RPMI7951 (cell line): ENCODE data around the gene ACTL10. TPM values are rescaled to one million over a fixed set of nuclear protein-coding genes. Genes with fewer than 3 reads are reported as not detected.

Experiments
- DNase-seq: peaks from one replicate; pipeline ENCODE4 v3.0.0-alpha.2; 2012; ENCODE audit warnings: low read depth
- total RNA-seq: library from RNA; depleted of rRNA; stranded (reverse); fragments of >200 nt; shearing (Covaris generic); gene quantifications from 2 replicates; pipeline ENCODE4 v1.2.3, GENCODE V29; 2014

Gene ACTL10
- total RNA-seq, 1 experiment from 2014 or later = not detected

GRCh38 chr20:33648396-33649004 lies 18.2 kb upstream of the ACTL10 start:
- peak; percentile 30 for DNase-seq

DNA sequence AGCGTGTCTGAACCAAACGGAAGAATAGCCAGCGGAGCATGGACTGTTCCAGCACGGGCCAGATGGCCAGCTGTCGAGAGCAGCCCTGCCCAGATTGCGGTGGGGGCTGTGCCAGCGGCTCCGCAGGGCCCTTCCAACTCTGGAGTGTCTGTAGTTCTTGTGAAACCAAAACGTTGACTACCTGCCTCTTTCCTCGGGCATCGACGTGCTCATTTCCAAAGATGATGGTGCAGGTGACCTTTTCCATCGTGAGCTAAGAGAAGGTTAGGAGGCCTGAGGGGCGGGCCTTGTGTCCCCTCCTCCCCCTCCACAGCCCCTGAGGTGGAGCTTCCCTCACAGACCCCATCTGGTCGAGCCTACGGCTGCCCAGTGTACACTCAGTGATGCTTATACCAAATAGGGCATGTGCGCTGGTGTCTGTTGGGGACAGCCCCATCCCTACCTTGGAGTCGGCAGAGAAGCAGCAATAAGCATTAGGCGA lies 17.5 kb upstream of the ACTL10 start:
- DNase-seq = no peak

GRCh38 chr20:33650111-33650752 lies 16.5 kb upstream of the ACTL10 start:
- no peak for DNase-seq

- DNase-seq = no peak
Observed at GRCh38 chr20:33650753-33651561, 15.8 kb upstream of the ACTL10 start.

- DNase-seq = peak; percentile 36
Observed at GRCh38 chr20:33651562-33652048, 15.1 kb upstream of the ACTL10 start.

GRCh38 chr20:33653218-33653899 lies 13.4 kb upstream of the ACTL10 start:
- DNase-seq = peak; percentile 74

GRCh38 chr20:33653900-33654596 lies 12.7 kb upstream of the ACTL10 start:
- DNase-seq = no peak

- DNase-seq = no peak
Observed at GRCh38 chr20:33654680-33655161, 12.0 kb upstream of the ACTL10 start.

DNA sequence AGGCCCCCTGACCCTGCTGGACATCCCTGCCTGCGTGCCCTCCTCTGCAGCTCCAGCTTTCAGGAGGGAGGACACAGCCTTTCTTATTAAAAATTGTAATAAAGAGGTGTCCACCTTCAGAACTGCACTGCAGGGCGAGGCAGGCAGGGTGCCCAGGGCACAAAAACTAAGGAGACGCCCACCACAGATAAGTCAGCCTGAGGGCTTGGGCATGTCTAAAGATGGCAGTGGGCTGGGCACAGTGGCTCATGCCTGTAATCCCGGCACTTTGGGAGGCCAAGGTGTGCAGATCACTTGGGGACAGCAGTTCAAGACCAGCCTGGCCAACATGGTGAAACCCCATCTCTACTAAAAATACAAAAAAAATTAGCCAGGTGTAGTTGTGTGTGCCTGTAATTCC lies 11.6 kb upstream of the ACTL10 start:
- DNase-seq = no peak

- no peak for DNase-seq
Observed at GRCh38 chr20:33656010-33656782, 10.5 kb upstream of the ACTL10 start.

GRCh38 chr20:33656783-33657703 lies 9.7 kb upstream of the ACTL10 start:
- DNase-seq = no peak

DNA sequence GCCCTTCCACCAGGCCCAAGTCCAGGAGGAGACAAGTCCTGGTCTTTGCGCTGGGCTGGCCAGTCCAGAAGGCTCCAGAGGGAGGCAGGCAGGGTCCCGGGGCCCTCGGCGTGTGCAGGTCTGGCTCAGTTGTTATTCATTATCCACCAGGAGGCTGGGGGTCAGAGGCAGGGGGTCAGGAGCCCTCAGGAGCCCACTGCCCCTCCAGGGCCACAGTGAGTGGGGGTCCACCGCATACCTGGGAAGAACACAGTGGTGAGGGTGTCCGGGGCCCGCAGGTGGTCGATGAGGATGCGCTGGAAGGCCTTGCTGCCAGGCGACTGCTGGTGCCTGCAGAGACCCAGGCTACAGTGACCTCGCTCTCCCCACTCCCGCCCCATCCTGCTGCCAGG lies 9.0 kb upstream of the ACTL10 start:
- DNase-seq = no peak

GRCh38 chr20:33658510-33658909 lies 8.2 kb upstream of the ACTL10 start:
- DNase-seq = no peak

DNA sequence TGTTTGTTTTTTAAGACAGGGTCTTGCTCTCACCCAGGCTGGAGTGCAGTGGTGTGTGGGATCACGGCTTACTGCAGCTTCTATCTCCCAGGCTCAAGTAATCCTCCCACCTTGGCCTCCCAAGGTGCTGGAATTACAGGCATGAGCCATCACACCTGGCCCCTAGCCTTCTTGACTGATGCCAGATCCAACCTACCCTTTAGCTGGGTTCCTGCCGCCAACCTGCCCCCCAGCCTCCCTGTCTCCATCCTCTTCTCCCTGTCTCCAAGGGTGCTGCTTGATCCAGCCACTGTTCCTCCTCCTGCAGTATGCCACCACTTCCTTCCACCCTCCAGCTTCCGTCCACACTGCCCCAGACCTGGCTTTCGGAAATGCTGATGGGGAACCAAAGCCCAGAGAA lies 7.8 kb upstream of the ACTL10 start:
- no peak for DNase-seq

DNA sequence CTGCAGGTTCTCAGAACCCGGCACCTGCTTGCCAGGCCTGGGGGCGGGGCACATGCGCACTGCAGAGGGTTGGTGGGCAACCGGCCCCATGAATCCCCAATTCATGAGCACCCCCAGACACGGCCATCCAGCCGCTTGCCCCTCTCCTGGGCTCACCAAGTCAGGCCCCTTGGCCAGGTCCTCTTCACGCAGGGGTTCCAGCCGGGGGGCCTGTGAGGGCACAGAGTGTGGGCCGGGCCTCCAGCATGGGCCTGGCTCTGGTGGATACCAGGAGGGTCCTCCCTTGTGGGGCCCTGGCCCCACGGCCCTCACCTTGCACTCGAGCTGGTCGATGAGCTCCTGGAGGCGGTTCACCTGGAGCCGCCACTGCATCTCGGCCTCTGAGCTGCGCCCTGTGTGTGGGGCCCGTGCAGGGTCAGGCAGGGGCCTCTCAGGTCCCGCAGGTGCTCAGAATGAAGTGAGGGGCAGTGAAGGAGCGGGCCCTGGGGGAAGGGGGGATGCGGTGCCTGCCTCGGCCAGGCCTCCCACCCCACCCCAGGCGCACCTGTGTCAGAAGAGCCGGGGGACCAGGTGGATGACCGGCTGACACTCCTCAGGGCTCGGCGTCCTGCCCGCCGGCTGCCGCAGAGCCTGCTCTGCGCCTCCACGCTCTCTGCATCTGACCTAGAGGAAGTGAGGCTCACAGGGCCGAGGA lies 7.3 kb upstream of the ACTL10 start:
- DNase-seq = no peak

DNA sequence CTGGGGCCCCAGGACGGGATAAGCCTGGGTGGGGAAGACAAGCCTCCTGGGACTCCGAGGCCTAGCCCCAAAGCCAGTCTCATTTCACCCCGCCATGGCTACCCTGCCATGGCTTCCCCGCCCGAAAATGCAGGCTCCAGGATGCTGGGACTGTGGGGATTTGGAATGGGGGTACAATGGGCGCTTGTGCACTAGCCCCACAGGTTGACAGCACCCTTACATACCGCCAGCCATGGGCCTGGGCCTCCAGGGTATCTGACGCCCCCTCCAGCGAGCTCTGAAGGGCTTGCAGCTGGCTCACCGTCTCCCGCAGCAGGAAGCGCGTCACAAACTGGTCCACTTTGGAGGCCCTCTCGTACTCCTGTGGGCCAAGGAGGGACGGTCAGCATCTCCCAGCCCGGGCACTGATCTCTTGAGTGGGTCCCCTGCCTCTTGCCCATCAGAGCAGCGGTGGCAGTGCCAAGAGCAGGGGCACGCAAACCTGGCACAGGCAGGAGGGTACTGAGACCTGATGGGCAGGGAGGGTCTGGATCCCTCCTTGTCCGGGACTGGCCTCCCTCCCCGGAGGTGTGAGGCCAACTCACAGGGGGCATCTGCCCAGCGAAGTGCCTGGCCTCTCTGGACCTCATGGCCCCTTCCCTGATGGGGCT lies 6.6 kb upstream of the ACTL10 start:
- no peak for DNase-seq

GRCh38 chr20:33660685-33661058 lies 6.1 kb upstream of the ACTL10 start:
- no peak for DNase-seq

DNA sequence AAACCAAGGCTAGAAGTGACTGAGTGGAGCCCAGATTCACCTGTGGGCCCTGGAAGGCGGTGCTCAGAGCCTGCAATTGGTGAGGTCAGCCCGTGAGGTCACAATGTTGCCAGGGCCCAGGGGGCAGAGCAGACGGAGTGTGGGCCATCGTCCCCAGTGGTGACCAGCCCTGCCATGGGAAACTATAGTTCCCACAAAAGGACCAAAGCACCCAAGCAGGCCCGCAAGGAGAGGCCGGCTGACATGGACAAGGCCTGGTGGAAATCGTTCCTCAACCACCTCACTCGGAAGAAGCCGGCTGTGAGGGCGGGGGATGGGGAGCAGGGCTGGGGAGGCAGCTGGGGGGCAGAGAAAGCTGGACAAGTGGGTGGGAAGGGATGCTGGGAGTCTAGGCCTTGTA lies 4.6 kb upstream of the ACTL10 start, which contains the start of gene C20orf144:
Gene C20orf144, plus strand, starts transcription at position 156 of the 400 bp plus-strand sequence. Its CDS starts 19 bp downstream, at position 175.
- DNase-seq = no peak
